Measurements from ENCODE around the gene UBL4A.

- TF ChIP-seq POLR2A (IDR thresholded peaks at IDR 0.05) (no peak), CTCF (IDR thresholded peaks at IDR 0.05) (no peak)
Measured at GRCh38 chrX:154477891-154478477, 8.4 kb downstream of the UBL4A start.

All from thyroid gland (tissue), 4 donors.